Measurements from ENCODE around the gene PDE4C. TPM values are rescaled to one million over a fixed set of nuclear protein-coding genes. Genes with fewer than 3 reads are reported as not detected.
A peak's percentile ranks its signal among the peaks of the same experiment; 100 is the strongest.

PDE4C gene
- total and polyA plus RNA-seq, 2 experiments from 2014 or later, result 0.10 to 0.43 TPM

DNA sequence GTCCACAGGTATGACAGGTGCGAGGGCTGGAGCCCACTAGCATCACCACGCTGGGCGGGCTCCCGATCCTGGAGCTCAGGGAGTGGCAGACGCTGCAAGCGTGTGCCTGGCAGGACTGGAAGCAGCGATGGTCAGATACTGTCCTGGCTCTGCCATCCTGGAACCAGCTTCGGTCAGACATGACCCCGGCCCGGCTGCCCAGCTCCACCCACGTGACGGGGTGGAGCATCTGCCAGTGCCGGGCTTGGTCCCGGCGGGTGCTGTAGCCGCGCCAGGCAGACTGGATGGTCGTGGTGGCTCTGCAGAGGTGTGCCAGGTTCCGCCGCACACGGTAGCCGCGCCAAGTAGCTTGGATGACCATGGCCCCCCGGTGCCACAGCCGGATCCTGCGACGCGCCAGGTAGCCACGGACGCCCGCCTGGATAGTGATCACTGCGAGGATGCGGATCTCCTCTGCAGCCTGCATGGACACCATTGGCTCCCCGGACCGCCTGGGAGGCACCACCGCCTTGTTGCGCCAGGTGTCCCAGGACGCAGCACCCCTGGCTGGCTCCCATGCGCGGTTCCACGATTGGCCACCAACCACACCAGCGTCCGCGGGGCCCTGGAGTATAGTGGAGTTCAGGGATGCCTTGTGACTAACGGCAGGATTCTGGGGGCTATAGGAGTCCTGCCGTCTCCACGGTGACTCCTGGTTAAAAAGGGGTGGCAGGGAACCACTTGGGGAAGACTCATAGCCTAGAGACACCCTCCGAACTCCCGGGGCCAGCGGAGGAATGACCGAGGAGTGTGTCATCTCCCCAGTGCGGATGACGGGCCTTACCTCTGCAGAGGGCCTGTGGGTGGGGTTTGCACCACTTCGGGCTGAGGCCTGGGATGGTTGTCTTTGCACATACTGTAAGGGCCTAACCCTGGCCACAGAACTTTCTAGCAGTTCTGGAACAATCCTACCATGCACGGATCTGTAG is 31.5 kb upstream of the PDE4C start:
- H3K9me2 ChIP-seq (replicated peaks; ENCODE audit: insufficient read depth), result no peaks in the 10 kb centered on the region
- DNase-seq (ENCODE audit: low spot score), result peak; percentile 4
- no peak overlapping the region for H3K27ac ChIP-seq
- H3K36me3 ChIP-seq (replicated peaks; ENCODE audit: insufficient read depth, low read depth), result no peaks in the 10 kb centered on the region
- H3K4me2 ChIP-seq, result no peak overlapping the region
- TF ChIP-seq CTCF (IDR thresholded peaks at IDR 0.05; ENCODE audit: poor library complexity), result no peak
- TF ChIP-seq EZH2phosphoT487 (IDR thresholded peaks at IDR 0.05; ENCODE audit: low read depth, severe bottlenecking, unreplicated experiment), result no peak
- TF ChIP-seq EZH2 (IDR thresholded peaks at IDR 0.05; ENCODE audit: borderline replicate concordance), result no peak
- WGBS (ENCODE audit: low lambda C conversion rate, missing lambda C conversion rate), result 92% methylated on average over 54 of the region's 55 CpGs
- H3K4me3 ChIP-seq, result no peak overlapping the region
- no peak overlapping the region for H2AFZ ChIP-seq
- H3K9me3 ChIP-seq (ENCODE audit: low read depth), result no peaks in the 10 kb centered on the region
- H3K27me3 ChIP-seq, result peaks cover 14% of the 10 kb centered on the region
- no peaks in the 10 kb centered on the region for H3K79me2 ChIP-seq
- H3K4me1 ChIP-seq (ENCODE audit: insufficient read depth), result no peaks in the 10 kb centered on the region
- no peaks in the 10 kb centered on the region for H4K20me1 ChIP-seq (ENCODE audit: insufficient read depth, poor library complexity, severe bottlenecking)

DNA sequence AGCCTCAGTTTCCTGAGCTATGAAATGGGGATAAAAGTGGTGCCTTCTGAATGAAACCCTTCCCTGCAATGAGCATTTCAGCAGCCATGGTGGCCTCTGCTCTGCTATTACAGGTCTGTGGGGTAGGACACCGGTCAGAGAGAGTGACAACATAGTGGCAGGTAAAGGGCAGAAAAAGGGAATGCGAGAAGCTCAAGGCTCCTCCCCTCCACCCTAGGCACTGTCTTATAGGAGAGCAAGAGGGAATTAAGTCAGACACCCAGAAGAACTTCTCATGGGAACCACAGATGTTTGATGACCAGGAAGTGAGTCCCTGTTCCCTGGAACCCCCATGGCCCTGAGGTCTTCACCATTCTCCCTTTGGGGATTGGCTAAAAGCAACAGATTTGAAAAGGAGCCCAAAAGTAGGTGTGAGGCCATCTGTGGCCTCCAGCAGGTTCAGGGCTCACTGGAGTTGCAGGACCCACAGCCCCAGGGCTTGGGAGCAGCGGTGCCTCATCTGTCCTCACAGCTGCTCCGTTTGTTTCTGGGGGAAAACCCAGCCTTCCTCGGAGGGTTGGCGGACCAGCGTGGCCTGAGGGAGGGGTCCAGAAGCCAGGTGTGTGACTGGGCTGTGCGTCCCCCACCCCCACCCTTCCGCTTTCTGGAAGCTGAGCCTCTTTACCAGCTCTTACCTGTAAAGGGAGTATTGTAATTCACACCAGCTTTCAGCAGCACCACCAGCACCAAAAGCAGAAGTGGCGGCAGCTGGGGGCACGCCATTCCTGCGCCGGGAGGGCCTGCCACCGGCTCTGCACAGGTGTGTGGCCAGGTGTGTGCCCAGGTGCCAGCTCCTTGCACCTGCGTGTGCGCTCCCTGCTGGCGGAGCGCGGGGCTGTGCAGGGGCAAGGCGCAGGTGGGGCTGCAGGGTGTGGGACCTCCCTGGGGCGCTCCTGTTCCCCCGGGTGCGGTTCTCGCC is 28.6 kb upstream of the PDE4C start:
- no peaks in the 10 kb centered on the region for H3K79me2 ChIP-seq
- H4K20me1 ChIP-seq (ENCODE audit: insufficient read depth, poor library complexity, severe bottlenecking), result no peaks in the 10 kb centered on the region
- H3K4me3 ChIP-seq, result no peak overlapping the region
- no peak overlapping the region for H3K27ac ChIP-seq
- no peaks in the 10 kb centered on the region for H3K9me3 ChIP-seq (ENCODE audit: low read depth)
- DNase-seq (ENCODE audit: low spot score), result no peak
- H3K4me1 ChIP-seq (ENCODE audit: insufficient read depth), result no peaks in the 10 kb centered on the region
- peaks cover 14% of the 10 kb centered on the region for H3K27me3 ChIP-seq
- H3K36me3 ChIP-seq (replicated peaks; ENCODE audit: insufficient read depth, low read depth), result no peaks in the 10 kb centered on the region
- no peaks in the 10 kb centered on the region for H3K9me2 ChIP-seq (replicated peaks; ENCODE audit: insufficient read depth)
- TF ChIP-seq EZH2 (IDR thresholded peaks at IDR 0.05; ENCODE audit: borderline replicate concordance) (no peak), EZH2phosphoT487 (IDR thresholded peaks at IDR 0.05; ENCODE audit: low read depth, severe bottlenecking, unreplicated experiment) (no peak), CTCF (IDR thresholded peaks at IDR 0.05; ENCODE audit: poor library complexity) (peak; percentile 30)
- 29% methylated on average over 24 of the region's 24 CpGs for WGBS (ENCODE audit: low lambda C conversion rate, missing lambda C conversion rate)
- H2AFZ ChIP-seq, result no peak overlapping the region
- no peak overlapping the region for H3K4me2 ChIP-seq

- Histone ChIP-seq H4K20me1 (ENCODE audit: insufficient read depth, poor library complexity, severe bottlenecking) (no peaks in the 10 kb centered on the region), H3K4me2 (no peak overlapping the region), H2AFZ (no peak overlapping the region), H3K27me3 (peaks cover 14% of the 10 kb centered on the region), H3K9me2 (replicated peaks; ENCODE audit: insufficient read depth) (no peaks in the 10 kb centered on the region), H3K4me1 (ENCODE audit: insufficient read depth) (no peaks in the 10 kb centered on the region), H3K36me3 (replicated peaks; ENCODE audit: insufficient read depth, low read depth) (no peaks in the 10 kb centered on the region), H3K79me2 (no peaks in the 10 kb centered on the region), H3K9me3 (ENCODE audit: low read depth) (no peaks in the 10 kb centered on the region), H3K4me3 (no peak overlapping the region), H3K27ac (no peak overlapping the region)
- WGBS (ENCODE audit: low lambda C conversion rate, missing lambda C conversion rate), result 62% methylated on average over 5 of the region's 5 CpGs
- TF ChIP-seq CTCF (IDR thresholded peaks at IDR 0.05; ENCODE audit: poor library complexity) (no peak), EZH2phosphoT487 (IDR thresholded peaks at IDR 0.05; ENCODE audit: low read depth, severe bottlenecking, unreplicated experiment) (no peak)
- no peak for DNase-seq (ENCODE audit: low spot score)
Measured at GRCh38 chr19:18253716-18254115, 27.5 kb upstream of the PDE4C start.

Data from hepatocyte (in vitro differentiated cells).